Type B pancreatic cell (in vitro differentiated cells): Measurements from ENCODE around the gene SCUBE2. TPM values are rescaled to one million over a fixed set of nuclear protein-coding genes. Genes with fewer than 3 reads are reported as not detected.
"Not testable (repeated sequence)": the region's sequence is repeated elsewhere in the genome, so short reads cannot be mapped to it uniquely, and the experiment has no call there.

ENCODE experiments used
- DNase-seq: peaks from one replicate; pipeline ENCODE4 v3.0.0; 2021; ENCODE audit warnings: mixed read lengths; ENCODE audit not compliant: unreplicated experiment; ENCODE audit errors: extremely low spot score
- H3K27ac Mint-ChIP-seq: 2 replicates; pipeline ENCODE4 v1.8.0; 2021; ENCODE audit warnings: mild to moderate bottlenecking, mixed read lengths
- H3K27me3 Mint-ChIP-seq: 2 replicates; pipeline ENCODE4 v1.8.0; 2021; ENCODE audit warnings: mixed read lengths
- H3K36me3 Mint-ChIP-seq: 2 replicates; pipeline ENCODE4 v1.8.0; 2021; ENCODE audit warnings: mixed read lengths
- H3K4me1 Mint-ChIP-seq: one replicate; pipeline ENCODE4 v1.8.0; 2021; ENCODE audit warnings: mixed read lengths; ENCODE audit not compliant: unreplicated experiment
- H3K4me3 Mint-ChIP-seq: 2 replicates; pipeline ENCODE4 v1.8.0; 2021; ENCODE audit warnings: mild to moderate bottlenecking, mixed read lengths
- H3K9me3 Mint-ChIP-seq: 2 replicates; pipeline ENCODE4 v1.8.0; 2021; ENCODE audit warnings: mixed read lengths
- CTCF ChIP-seq: fragments of 200-600 bp; sonication (generic); conservative IDR thresholded peaks from 2 replicates; pipeline ENCODE4 v1.5.0; 2021; ENCODE audit warnings: antibody characterized with exemption, mild to moderate bottlenecking
- total RNA-seq: library from RNA; stranded (reverse); gene quantifications from 2 replicates; pipeline ENCODE4 v1.2.1, GENCODE V29; 2021; ENCODE audit warnings: low replicate concordance

Gene SCUBE2
- total RNA-seq, 1 donor from 2014 or later: 7.9 TPM

GRCh38 chr11:9013373-9013772 is 78.0 kb downstream of the SCUBE2 start:
- H3K27ac Mint-ChIP-seq: no peak overlapping the region
- no peak for DNase-seq
- H3K4me1 Mint-ChIP-seq: no peaks in the 10 kb centered on the region
- peaks cover 23% of the 10 kb centered on the region for H3K27me3 Mint-ChIP-seq
- no peak for TF ChIP-seq CTCF
- no peaks in the 10 kb centered on the region for H3K36me3 Mint-ChIP-seq
- H3K4me3 Mint-ChIP-seq: no peak overlapping the region
- no peaks in the 10 kb centered on the region for H3K9me3 Mint-ChIP-seq

GRCh38 chr11:9009538-9009937 is 81.9 kb downstream of the SCUBE2 start:
- not testable (repeated sequence) for H3K36me3 Mint-ChIP-seq, H3K9me3 Mint-ChIP-seq, H3K27ac Mint-ChIP-seq, DNase-seq, H3K4me1 Mint-ChIP-seq, H3K4me3 Mint-ChIP-seq
- H3K27me3 Mint-ChIP-seq: peaks cover 57% of the 10 kb centered on the region

GRCh38 chr11:9008661-9009060 is 82.7 kb downstream of the SCUBE2 start:
- TF ChIP-seq CTCF: no peak
- no peaks in the 10 kb centered on the region for H3K9me3 Mint-ChIP-seq
- H3K36me3 Mint-ChIP-seq: no peaks in the 10 kb centered on the region
- H3K4me1 Mint-ChIP-seq: peaks cover 6% of the 10 kb centered on the region
- H3K27ac Mint-ChIP-seq: no peak overlapping the region
- H3K4me3 Mint-ChIP-seq: no peak overlapping the region
- H3K27me3 Mint-ChIP-seq: peaks cover 57% of the 10 kb centered on the region
- no peak for DNase-seq

- H3K9me3 Mint-ChIP-seq: no peaks in the 10 kb centered on the region
- no peak overlapping the region for H3K27ac Mint-ChIP-seq
- no peak for TF ChIP-seq CTCF
- no peak overlapping the region for H3K4me3 Mint-ChIP-seq
- H3K36me3 Mint-ChIP-seq: no peaks in the 10 kb centered on the region
- H3K4me1 Mint-ChIP-seq: peaks cover 6% of the 10 kb centered on the region
- no peak for DNase-seq
- peaks cover 62% of the 10 kb centered on the region for H3K27me3 Mint-ChIP-seq
Observed at GRCh38 chr11:9008011-9008550, 83.3 kb downstream of the SCUBE2 start.

GRCh38 chr11:9005087-9005486 is 86.3 kb downstream of the SCUBE2 start:
- no peak for TF ChIP-seq CTCF
- peak overlapping the region; percentile 9 for H3K27ac Mint-ChIP-seq
- peaks cover 83% of the 10 kb centered on the region for H3K27me3 Mint-ChIP-seq

GRCh38 chr11:9004183-9004926 is 87.0 kb downstream of the SCUBE2 start:
- TF ChIP-seq CTCF: no peak
- H3K9me3 Mint-ChIP-seq: no peaks in the 10 kb centered on the region
- peak overlapping the region; percentile 9 for H3K27ac Mint-ChIP-seq
- H3K27me3 Mint-ChIP-seq: peaks cover 88% of the 10 kb centered on the region
- H3K4me3 Mint-ChIP-seq: peak overlapping the region; percentile 80
- H3K36me3 Mint-ChIP-seq: no peaks in the 10 kb centered on the region
- H3K4me1 Mint-ChIP-seq: peaks cover 6% of the 10 kb centered on the region
- no peak for DNase-seq

More at GRCh38 chr11:9005087-9005486, 86.3 kb downstream of the SCUBE2 start:
- no peaks in the 10 kb centered on the region for H3K36me3 Mint-ChIP-seq
- peak overlapping the region; percentile 80 for H3K4me3 Mint-ChIP-seq
- H3K4me1 Mint-ChIP-seq: peaks cover 6% of the 10 kb centered on the region
- no peak for DNase-seq
- no peaks in the 10 kb centered on the region for H3K9me3 Mint-ChIP-seq
